ENCODE results near the gene SLAIN2. TPM values are rescaled to one million over a fixed set of nuclear protein-coding genes. Genes with fewer than 3 reads are reported as not detected.

Gene SLAIN2
- total RNA-seq, 2 experiments from 2014 or later: 46.3 to 47.0 TPM

DNA sequence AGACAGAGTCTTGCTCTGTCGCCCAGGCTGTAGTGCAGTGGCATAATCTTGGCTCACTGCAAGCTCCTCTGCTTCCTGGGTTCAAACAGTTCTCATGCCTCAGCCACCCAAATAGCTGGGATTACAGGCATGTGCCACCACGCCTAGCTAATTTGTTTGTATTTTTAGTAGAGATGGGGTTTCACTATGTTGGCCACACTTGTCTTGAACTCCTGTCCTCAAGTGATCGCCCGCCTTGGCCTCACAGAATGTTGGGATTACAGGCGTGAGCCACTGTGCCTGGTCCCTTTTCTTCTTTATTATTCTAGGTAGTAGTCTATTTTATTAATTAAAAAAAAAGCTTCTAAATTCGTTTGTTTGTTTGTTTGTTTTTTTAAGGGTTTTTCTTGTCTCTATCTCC, 59.1 kb downstream of the SLAIN2 start:
- H3K27me3 Mint-ChIP-seq: no peaks in the 10 kb centered on the region
- Histone ChIP-seq H3K27ac (ENCODE audit: low read depth in 1 of 2, low read length in 2 of 2) (no peak overlapping the region), H3K4me3 (ENCODE audit: low read length) (no peak overlapping the region), H3K9me3 (ENCODE audit: control insufficient read depth in 1 of 2, insufficient read depth in 1 of 2, low read length in 2 of 2) (no peaks in the 10 kb centered on the region), H3K36me3 (ENCODE audit: insufficient read depth, low read length) (peaks cover 27% of the 10 kb centered on the region), H3K27me3 (ENCODE audit: control insufficient read depth in 1 of 2, insufficient read depth in 2 of 2, low read length in 2 of 2) (no peaks in the 10 kb centered on the region), H3K4me1 (ENCODE audit: insufficient read depth, low read length) (peaks cover 2% of the 10 kb centered on the region)
- no peak for ATAC-seq (ENCODE audit: poor library complexity)
- H3K36me3 Mint-ChIP-seq (ENCODE audit: low read depth): peaks cover 84% of the 10 kb centered on the region
- H3K27ac Mint-ChIP-seq: no peak overlapping the region
- intact Hi-C loops (cut with DNase I, micrococcal nuclease): no loop called here
- peaks cover 45% of the 10 kb centered on the region for H3K4me1 Mint-ChIP-seq (ENCODE audit: low read depth)
- CTCF ChIA-PET: no interaction called here
- no peak overlapping the region for H3K4me3 Mint-ChIP-seq
- no peak for DNase-seq
- POLR2A ChIA-PET: no interaction called here
- no peaks in the 10 kb centered on the region for H3K9me3 Mint-ChIP-seq
- TF ChIP-seq, protein P1, sequence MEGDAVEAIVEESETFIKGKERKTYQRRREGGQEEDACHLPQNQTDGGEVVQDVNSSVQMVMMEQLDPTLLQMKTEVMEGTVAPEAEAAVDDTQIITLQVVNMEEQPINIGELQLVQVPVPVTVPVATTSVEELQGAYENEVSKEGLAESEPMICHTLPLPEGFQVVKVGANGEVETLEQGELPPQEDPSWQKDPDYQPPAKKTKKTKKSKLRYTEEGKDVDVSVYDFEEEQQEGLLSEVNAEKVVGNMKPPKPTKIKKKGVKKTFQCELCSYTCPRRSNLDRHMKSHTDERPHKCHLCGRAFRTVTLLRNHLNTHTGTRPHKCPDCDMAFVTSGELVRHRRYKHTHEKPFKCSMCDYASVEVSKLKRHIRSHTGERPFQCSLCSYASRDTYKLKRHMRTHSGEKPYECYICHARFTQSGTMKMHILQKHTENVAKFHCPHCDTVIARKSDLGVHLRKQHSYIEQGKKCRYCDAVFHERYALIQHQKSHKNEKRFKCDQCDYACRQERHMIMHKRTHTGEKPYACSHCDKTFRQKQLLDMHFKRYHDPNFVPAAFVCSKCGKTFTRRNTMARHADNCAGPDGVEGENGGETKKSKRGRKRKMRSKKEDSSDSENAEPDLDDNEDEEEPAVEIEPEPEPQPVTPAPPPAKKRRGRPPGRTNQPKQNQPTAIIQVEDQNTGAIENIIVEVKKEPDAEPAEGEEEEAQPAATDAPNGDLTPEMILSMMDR (IDR thresholded peaks at IDR 0.05): no peak

DNA sequence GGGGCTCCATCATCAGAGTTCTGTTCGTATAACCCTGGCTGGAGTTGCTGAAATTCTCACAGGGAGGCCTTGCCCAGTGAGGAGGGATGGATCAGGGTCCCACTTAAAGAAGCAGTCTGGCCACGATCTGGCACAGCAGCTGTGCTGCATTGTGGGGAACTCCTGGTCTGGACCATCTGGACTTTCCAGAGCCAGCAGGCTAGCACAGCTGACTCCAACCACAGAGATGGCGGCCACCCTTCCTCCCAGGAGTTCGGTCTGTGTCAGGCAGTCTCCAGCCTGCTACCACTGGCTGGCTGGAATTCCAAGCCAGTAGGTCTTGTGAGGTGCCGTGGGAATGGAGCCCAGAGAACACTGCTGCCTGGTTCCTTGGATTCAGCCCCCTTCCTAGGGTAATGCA, 62.0 kb downstream of the SLAIN2 start:
- Mint-ChIP-seq H3K27ac (no peak overlapping the region), H3K9me3 (no peaks in the 10 kb centered on the region), H3K27me3 (no peaks in the 10 kb centered on the region), H3K4me3 (no peak overlapping the region), H3K36me3 (ENCODE audit: low read depth) (peaks cover 77% of the 10 kb centered on the region), H3K4me1 (ENCODE audit: low read depth) (peaks cover 37% of the 10 kb centered on the region)
- Histone ChIP-seq H3K4me3 (ENCODE audit: low read length) (no peak overlapping the region), H3K27ac (ENCODE audit: low read depth in 1 of 2, low read length in 2 of 2) (no peak overlapping the region), H3K27me3 (ENCODE audit: control insufficient read depth in 1 of 2, insufficient read depth in 2 of 2, low read length in 2 of 2) (no peaks in the 10 kb centered on the region), H3K4me1 (ENCODE audit: insufficient read depth, low read length) (peaks cover 2% of the 10 kb centered on the region), H3K36me3 (ENCODE audit: insufficient read depth, low read length) (peaks cover 17% of the 10 kb centered on the region), H3K9me3 (ENCODE audit: control insufficient read depth in 1 of 2, insufficient read depth in 1 of 2, low read length in 2 of 2) (no peaks in the 10 kb centered on the region)
- TF ChIP-seq, protein P1 (IDR thresholded peaks at IDR 0.05): no peak
- intact Hi-C loops (cut with DNase I, micrococcal nuclease): no loop called here
- CTCF ChIA-PET: no interaction called here
- no peak for DNase-seq
- POLR2A ChIA-PET: no interaction called here
- no peak for ATAC-seq (ENCODE audit: poor library complexity)

- no peaks in the 10 kb centered on the region for H3K27me3 ChIP-seq (ENCODE audit: control insufficient read depth in 1 of 2, insufficient read depth in 2 of 2, low read length in 2 of 2)
- POLR2A ChIA-PET: no interaction called here
- H3K9me3 Mint-ChIP-seq: no peaks in the 10 kb centered on the region
- no peaks in the 10 kb centered on the region for H3K27me3 Mint-ChIP-seq
- CTCF ChIA-PET: no interaction called here
- peaks cover 33% of the 10 kb centered on the region for H3K4me1 Mint-ChIP-seq (ENCODE audit: low read depth)
- peaks cover 2% of the 10 kb centered on the region for H3K4me1 ChIP-seq (ENCODE audit: insufficient read depth, low read length)
- no peak for ATAC-seq (ENCODE audit: poor library complexity)
- H3K36me3 ChIP-seq (ENCODE audit: insufficient read depth, low read length): peaks cover 17% of the 10 kb centered on the region
- no peaks in the 10 kb centered on the region for H3K9me3 ChIP-seq (ENCODE audit: control insufficient read depth in 1 of 2, insufficient read depth in 1 of 2, low read length in 2 of 2)
- no peak overlapping the region for H3K27ac ChIP-seq (ENCODE audit: low read depth in 1 of 2, low read length in 2 of 2)
- DNase-seq: no peak
- H3K27ac Mint-ChIP-seq: no peak overlapping the region
- no peak overlapping the region for H3K4me3 ChIP-seq (ENCODE audit: low read length)
- TF ChIP-seq, protein P1 (IDR thresholded peaks at IDR 0.05): no peak
- no peak overlapping the region for H3K4me3 Mint-ChIP-seq
- peaks cover 74% of the 10 kb centered on the region for H3K36me3 Mint-ChIP-seq (ENCODE audit: low read depth)
- intact Hi-C loops (cut with DNase I, micrococcal nuclease): no loop called here
Observed at GRCh38 chr4:48403779-48404178, 62.5 kb downstream of the SLAIN2 start.
